K562 (cell line): Measurements from ENCODE around the gene CHRNG. TPM values are rescaled to one million over a fixed set of nuclear protein-coding genes. Genes with fewer than 3 reads are reported as not detected.

Experiments used
- BRF1 ChIP-seq: IDR thresholded peaks from 3 replicates; pipeline ENCODE4 v1.6.1; 2011; ENCODE audit warnings: borderline replicate concordance, mild to moderate bottlenecking; ENCODE audit not compliant: insufficient read length; ENCODE audit errors: extremely low read depth
- FOXO4 ChIP-seq: fragments of 450-650 bp; formaldehyde crosslinking; IDR thresholded peaks from 2 replicates; pipeline ENCODE4 v1.4.0; 2020; ENCODE audit warnings: mild to moderate bottlenecking, moderate library complexity
- GABPB2 ChIP-seq: fragments of 250-450 bp; sonication (Bioruptor Pico); conservative IDR thresholded peaks from 2 replicates; pipeline ENCODE4 v1.5.1; 2021; ENCODE audit warnings: mild to moderate bottlenecking
- GTF2F1 ChIP-seq: IDR thresholded peaks from 2 replicates; pipeline ENCODE4 v1.6.1; 2011; ENCODE audit warnings: low read depth, low read length, improper control_type of control experiment
- MECOM ChIP-seq: fragments of 250-450 bp; sonication (Bioruptor Pico); IDR thresholded peaks from 2 replicates; pipeline ENCODE4 v1.8.0; 2022; ENCODE audit warnings: inconsistent platforms
- MYC ChIP-seq, 2 experiments: fragments of 250-450 bp in 1 of 2; sonication (Bioruptor Pico) in 1 of 2; IDR thresholded peaks; 2 replicates each; pipeline versions ENCODE4 v1.5.1 to v1.6.1; 2012 to 2021; ENCODE audit warnings: low read depth in 2 of 2, borderline replicate concordance in 1 of 2, improper control_type of control experiment in 1 of 2, low read length in 1 of 2, mild to moderate bottlenecking in 1 of 2, moderate library complexity in 1 of 2
- MYNN ChIP-seq, 2 experiments: sonication (generic); formaldehyde crosslinking in 1 of 2; IDR thresholded peaks; 2 replicates each; pipeline versions ENCODE4 v1.5.0 to v1.6.1; 2016 to 2020; ENCODE audit warnings: antibody characterized with exemption in 1 of 2, missing genetic modification reagents in 1 of 2
- NR2C1 ChIP-seq, 2 experiments: fragments of 450-650 bp; IDR thresholded peaks; 2 replicates each; pipeline ENCODE4 v1.6.1; 2017; ENCODE audit warnings: mild to moderate bottlenecking in 2 of 2, antibody characterized with exemption in 1 of 2, inconsistent platforms in 1 of 2, missing compliant biosample characterization in 1 of 2, missing genetic modification characterization in 1 of 2
- RBM25 ChIP-seq: fragments of 200-400 bp; formaldehyde crosslinking; IDR thresholded peaks from 2 replicates; pipeline ENCODE4 v1.6.1; 2018; ENCODE audit warnings: low read length, low read depth, moderate library complexity; ENCODE audit not compliant: severe bottlenecking
- SETDB1 ChIP-seq: IDR thresholded peaks from one replicate; pipeline ENCODE4 v1.6.1; 2012; ENCODE audit warnings: low read length, control low read depth, inconsistent platforms
- TEAD2 ChIP-seq: fragments of 450-650 bp; IDR thresholded peaks from 2 replicates; pipeline ENCODE4 v1.6.1; 2016; ENCODE audit warnings: missing genetic modification characterization, control low read depth, missing compliant biosample characterization
- ZNF449 ChIP-seq: fragments of 250-450 bp; sonication (Bioruptor Pico); IDR thresholded peaks from 2 replicates; pipeline ENCODE4 v1.8.0; 2022; ENCODE audit warnings: moderate library complexity, mild to moderate bottlenecking, inconsistent platforms
- polyA plus RNA-seq, 8 experiments: library from polyadenylated mRNA; depleted of rRNA in 4 of 8; stranded (reverse) in 5 of 8; unstranded in 3 of 8; fragments of >200 nt; fragmentation: Nextera tagmentation in 2 of 8; fragmentation: Illumina TruSeq in 1 of 8; extraction: Ambion mirVana in 2 of 8; extraction: Trizol in 1 of 8; gene quantifications; 2 replicates each; pipeline versions ENCODE4 v1.2.1 to v1.2.3, GENCODE V29; 2011 to 2014; ENCODE audit warnings: inconsistent platforms in 1 of 8, missing spikeins in 1 of 8
- total RNA-seq, 7 experiments: library from RNA; depleted of rRNA in 6 of 7; stranded (reverse); fragments of >200 nt in 6 of 7; fragmentation: Illumina TruSeq in 2 of 7; extraction: Trizol in 2 of 7; gene quantifications; 2 replicates each; pipeline versions ENCODE4 v1.2.1 to v1.2.3, GENCODE V29; 2011 to 2021; ENCODE audit warnings: low replicate concordance in 1 of 7
- TF ChIP-seq, protein P1 (sequence below): fragments of 200-800 bp; sonication (Bioruptor generic); IDR thresholded peaks from 2 replicates; pipeline ENCODE4 v1.6.1; 2017; ENCODE audit warnings: missing genetic modification characterization, missing compliant biosample characterization
- TF ChIP-seq, protein P2 (sequence below): fragments of 250-450 bp; sonication (Bioruptor Pico); IDR thresholded peaks from 2 replicates; pipeline ENCODE4 v1.5.0; 2021; ENCODE audit warnings: mild to moderate bottlenecking, borderline replicate concordance

Gene CHRNG
- total and polyA plus RNA-seq, 9 of the 15 experiments (the other 6 are each of a cell fraction or from before 2014, with no cell fraction given) = not detected

GRCh38 chr2:232504438-232504837 is 35.1 kb upstream of the CHRNG start (continued):
- TF ChIP-seq, protein P1, sequence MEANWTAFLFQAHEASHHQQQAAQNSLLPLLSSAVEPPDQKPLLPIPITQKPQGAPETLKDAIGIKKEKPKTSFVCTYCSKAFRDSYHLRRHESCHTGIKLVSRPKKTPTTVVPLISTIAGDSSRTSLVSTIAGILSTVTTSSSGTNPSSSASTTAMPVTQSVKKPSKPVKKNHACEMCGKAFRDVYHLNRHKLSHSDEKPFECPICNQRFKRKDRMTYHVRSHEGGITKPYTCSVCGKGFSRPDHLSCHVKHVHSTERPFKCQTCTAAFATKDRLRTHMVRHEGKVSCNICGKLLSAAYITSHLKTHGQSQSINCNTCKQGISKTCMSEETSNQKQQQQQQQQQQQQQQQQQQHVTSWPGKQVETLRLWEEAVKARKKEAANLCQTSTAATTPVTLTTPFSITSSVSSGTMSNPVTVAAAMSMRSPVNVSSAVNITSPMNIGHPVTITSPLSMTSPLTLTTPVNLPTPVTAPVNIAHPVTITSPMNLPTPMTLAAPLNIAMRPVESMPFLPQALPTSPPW = no peak
- TF ChIP-seq, protein P2, sequence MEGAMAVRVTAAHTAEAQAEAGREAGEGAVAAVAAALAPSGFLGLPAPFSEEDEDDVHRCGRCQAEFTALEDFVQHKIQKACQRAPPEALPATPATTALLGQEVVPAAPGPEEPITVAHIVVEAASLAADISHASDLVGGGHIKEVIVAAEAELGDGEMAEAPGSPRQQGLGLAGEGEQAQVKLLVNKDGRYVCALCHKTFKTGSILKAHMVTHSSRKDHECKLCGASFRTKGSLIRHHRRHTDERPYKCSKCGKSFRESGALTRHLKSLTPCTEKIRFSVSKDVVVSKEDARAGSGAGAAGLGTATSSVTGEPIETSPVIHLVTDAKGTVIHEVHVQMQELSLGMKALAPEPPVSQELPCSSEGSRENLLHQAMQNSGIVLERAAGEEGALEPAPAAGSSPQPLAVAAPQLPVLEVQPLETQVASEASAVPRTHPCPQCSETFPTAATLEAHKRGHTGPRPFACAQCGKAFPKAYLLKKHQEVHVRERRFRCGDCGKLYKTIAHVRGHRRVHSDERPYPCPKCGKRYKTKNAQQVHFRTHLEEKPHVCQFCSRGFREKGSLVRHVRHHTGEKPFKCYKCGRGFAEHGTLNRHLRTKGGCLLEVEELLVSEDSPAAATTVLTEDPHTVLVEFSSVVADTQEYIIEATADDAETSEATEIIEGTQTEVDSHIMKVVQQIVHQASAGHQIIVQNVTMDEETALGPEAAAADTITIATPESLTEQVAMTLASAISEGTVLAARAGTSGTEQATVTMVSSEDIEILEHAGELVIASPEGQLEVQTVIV (CRISPR knock-in tag) = no peak
- TF ChIP-seq GTF2F1 (no peak), MYNN (IDR thresholded peaks at IDR 0.05) (peak; percentile 92), MYNN (CRISPR knock-in tag; IDR thresholded peaks at IDR 0.05) (no peak), NR2C1 (IDR thresholded peaks at IDR 0.05) (no peak), NR2C1 (tag; IDR thresholded peaks at IDR 0.05) (no peak), TEAD2 (tag) (no peak), GABPB2 (CRISPR knock-in tag) (no peak), FOXO4 (no peak), BRF1 (no peak), MYC (IDR thresholded peaks at IDR 0.05; ENCODE audit: low read depth, low read length) (no peak), MYC (CRISPR knock-in tag; IDR thresholded peaks at IDR 0.05; ENCODE audit: borderline replicate concordance, low read depth) (no peak), RBM25 (peak; percentile 59), MECOM (no peak), SETDB1 (no peak), ZNF449 (CRISPR knock-in tag) (no peak)
- TF ChIP-seq, all 486 proteins: peak for 4
